Posterior cingulate gyrus (tissue), 11 donors: Measurements from ENCODE around the gene ZP4.

Source experiments
- DNase-seq, 10 donors: peaks; one replicate each; pipeline versions ENCODE4 v3.0.0 to v3.0.0-alpha.2; 2020 to 2021; ENCODE audit warnings: mixed read lengths in 3 of 10
- intact Hi-C: fragments of 100-400 bp; cut with DNase I; formaldehyde crosslinking; loops from one replicate; pipeline ENCODE4 v1.15.1; 2023

The ZP4 gene

GRCh38 chr1:237832858-237833257 is 57.9 kb downstream of the ZP4 start:
- intact Hi-C loops = no loop called here
- no peak for DNase-seq
